ENCODE data around the gene AZU1. TPM values are rescaled to one million over a fixed set of nuclear protein-coding genes. Genes with fewer than 3 reads are reported as not detected.

Gene AZU1
- polyA plus RNA-seq, 4 donors: 0.86 to 3.6 (median 1.1) TPM

DNA sequence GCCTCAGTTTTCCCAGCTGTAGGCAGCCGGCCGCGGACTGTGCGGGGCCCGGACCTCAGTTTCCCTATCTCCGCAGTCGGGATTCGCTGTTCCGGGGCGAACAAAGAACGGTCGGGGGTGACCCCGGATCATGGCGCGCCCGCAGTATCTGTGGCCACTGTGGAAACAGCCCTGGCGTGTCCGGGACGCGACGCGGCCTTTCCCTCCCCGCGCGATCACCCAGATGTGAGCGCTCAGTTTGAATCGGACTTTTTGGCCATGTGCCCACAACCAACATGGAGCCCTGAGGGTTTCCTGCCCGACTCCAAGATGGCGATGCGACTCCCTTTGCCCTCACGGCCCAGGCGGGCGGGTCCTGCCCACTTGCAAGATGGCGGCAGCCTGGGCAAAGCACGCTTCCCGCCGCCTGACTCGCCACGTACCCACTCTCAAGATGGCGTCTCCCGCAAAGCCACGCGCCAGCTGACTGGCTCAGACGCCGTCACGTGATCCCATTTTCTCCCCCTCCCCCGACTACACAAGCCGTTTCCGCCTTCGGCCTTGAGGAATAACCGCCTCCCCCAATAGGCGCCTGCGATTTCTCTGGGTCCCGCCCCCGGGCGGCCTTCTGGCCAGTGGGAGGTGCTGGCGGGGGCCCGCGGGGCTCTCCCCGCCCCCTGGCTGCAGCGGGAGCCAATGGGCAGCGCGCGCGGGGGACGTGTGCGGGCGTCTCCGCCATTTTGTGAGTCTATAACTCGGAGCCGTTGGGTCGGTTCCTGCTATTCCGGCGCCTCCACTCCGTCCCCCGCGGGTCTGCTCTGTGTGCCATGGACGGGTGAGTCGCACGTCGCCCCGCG is 30.7 kb upstream of the AZU1 start, which contains the start of gene PTBP1:
PTBP1 (plus strand) TSS at position 761 of the 836 bp plus-strand sequence; CDS start at position 807, 46 bp downstream.
- peak; percentile 100 for DNase-seq (ENCODE audit: low read depth in 4 of 4, low spot score in 3 of 4)

DNA sequence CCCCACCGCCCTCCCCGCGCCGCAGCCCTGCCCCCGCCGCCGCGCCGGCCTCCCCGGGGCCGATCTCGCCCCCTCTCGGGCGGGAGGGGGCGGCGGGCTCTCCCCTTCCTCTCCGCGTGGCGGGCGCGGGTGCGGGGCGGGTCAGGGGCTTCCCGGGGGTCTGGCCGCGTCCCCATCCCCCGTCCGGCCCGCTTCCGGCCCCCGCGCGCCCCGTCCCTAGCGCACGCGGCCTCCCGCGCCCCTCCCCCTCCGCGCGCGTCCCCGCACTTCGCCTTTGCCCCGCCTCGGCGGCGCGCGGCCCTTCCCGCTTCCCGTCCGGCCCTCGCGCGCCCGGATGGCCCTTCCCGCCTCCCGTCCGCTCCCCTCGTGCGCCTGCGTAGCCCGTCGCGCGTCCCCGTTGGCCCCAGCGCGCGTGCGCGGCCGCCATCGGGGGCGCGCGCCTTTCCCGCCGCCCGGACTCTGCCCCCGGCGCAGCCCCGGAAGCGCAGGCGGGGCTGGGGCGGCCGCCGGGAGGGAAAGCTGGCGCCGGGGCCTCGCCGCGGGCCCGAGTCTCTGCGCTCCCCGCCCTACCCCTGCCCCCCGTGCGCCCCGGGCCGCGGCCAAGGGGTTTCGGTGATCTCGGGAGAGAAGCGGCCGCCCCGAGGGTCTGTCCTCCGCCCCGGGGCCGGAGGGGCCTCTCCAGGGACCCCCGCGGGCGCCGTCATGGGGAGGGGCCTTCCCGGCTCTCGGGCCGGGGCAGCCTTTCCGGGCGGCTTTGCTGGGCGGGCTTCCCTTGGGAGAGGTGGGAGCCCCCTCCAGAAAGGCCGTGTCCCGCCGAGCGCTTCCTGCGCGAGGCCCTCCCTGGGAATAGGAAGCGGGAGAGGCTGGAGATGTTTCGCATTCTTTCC is 29.9 kb upstream of the AZU1 start:
- DNase-seq (ENCODE audit: low read depth in 4 of 4, low spot score in 3 of 4): peak in 2 of 4 donors; percentile 76 to 79

DNA sequence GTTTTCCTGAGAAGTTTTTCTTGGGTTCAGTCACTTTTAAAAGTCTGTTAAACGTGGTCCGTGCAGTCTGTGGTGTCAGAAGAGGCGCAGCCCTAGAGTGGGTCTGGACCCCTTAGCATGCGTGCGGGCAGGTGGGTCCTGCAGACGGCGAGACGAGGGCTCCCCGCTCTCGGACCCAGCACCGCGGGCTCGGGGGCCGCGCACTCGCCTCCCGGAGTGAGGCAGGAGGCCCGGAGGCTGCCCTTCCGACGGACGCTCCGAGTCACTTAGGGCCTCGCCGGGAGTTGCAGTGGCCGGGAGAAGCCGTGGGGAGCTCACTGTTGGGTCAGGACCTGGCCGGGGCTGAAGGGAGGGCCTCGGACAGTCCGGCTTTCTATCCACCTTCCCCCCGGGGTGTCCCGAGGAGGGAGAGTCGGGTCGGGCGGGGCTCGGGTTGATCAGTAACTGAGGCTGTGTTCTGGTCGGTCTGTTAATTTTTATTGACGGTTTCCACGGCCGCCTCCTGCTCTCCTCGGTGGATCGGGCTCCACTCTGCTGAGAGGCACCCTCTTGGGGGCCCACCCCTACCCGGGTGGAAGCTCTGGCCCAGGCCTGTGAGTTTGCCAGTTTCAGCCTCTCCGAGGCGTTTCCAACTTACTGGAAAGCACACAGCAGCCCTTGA is 29.1 kb upstream of the AZU1 start:
- DNase-seq (ENCODE audit: low read depth in 4 of 4, low spot score in 3 of 4): no peak

DNA sequence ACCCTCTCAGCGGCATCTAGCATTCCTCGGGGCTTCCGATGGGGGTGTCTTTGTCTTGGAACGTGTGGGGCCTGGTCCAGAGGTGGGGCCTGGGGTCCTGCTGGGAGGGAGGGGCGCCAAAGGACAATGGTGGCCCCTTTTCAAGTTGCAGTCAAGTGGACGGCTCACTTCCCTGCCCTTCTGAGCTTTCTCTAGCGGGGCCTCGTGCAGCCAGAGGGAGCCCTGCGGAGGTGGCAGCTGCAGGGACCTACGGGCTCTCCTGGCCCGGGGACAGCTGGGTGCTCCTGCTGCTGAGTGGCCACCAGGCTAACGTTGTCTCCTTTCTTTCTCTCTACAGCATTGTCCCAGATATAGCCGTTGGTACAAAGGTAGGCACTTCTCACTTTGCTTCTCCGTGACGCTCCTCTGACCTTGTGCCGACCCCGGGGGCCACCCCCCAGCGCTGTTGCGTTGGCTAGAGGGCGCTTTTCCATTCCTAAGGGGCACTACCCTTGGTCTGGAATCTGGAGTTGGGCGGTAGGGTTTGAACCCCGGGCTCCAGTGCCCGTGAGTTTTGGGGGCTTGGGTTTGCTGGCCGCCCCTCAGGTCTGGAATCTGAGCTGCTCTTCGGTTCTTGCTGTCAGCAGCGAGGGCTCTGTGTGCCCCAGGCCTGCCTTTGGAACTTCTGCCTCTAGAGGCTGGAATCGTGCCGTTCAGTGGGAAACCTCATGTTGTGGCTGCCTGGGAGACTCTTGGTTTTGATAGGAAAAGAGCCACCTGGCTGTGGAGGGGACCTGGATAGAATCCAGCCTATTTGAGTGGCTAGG is 28.4 kb upstream of the AZU1 start:
- no peak for DNase-seq (ENCODE audit: low read depth in 4 of 4, low spot score in 3 of 4)

DNA sequence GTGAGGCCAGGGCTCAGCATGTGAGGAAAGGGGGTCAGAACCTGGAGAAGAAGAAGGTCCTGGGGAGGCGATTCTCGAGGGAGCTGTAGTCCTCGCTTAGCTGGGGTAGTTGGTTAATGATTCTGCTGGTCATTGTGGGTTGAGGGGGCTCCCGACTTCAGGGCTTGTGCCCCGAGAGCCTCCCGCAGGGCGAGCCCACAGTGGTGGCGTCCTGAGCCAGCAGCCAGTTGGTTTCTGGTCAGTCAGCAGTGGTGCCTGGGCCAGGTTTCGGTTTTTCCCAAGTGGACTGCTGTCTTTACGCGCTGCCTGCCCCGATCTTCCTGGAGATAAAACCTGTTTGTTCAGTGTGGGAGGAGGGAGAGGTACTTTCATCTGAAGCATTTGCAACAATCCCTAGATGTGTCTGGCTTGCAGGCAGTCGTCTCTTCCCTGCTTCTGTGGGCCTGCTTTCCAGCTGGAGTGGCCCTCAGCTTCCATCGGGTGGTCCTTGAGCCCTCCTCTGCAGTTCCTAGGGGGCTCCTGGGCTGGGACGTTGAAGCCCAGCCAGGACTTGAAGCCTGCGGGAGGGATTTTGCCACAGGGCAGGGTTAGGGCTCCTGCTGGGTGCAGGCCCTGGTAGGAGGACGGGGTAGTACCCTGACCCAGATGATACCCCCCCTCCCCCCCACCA is 27.1 kb upstream of the AZU1 start:
- no peak for DNase-seq (ENCODE audit: low read depth in 4 of 4, low spot score in 3 of 4)

DNA sequence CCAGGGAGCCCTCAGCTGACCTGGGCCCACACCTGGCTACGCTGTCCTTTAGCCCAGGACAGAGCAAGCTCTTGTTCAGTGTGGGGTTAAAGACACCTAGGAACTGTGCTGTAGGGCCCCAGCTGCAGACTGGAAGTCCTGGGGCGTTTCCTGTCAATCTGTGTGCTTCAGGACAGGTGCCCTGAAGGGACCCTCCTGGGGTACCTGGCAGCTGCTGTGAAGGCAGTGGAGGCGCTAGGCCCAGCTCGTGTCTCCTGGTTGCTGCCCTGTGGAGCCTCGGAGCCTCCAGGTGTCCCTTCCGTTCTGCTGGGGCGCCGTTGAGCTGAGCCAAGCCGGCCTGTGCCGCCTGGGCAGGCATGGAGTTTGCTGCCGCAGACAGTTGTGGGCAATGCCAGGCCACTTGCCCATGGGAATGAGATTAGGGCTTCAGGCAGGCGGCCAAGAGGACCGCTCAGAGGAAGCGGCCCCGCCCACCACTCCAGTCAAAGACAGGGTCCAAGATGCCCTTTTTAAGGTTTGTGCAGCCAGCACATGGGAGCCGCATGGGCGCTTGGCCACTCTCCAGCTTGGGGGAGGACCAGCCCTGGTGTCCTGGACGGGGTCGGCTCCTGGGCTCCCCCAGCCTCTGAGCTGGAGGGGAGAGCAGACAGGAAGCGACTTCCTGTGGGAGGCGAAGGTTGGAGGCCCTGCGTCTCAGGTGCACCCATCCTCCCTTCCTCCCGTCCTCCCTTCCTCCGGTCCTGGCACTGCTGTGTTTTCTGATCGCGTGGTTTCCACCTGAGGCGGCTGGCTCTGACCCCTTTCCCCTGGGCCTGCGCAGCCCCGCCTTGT is 26.4 kb upstream of the AZU1 start:
- no peak for DNase-seq (ENCODE audit: low read depth in 4 of 4, low spot score in 3 of 4)

DNA sequence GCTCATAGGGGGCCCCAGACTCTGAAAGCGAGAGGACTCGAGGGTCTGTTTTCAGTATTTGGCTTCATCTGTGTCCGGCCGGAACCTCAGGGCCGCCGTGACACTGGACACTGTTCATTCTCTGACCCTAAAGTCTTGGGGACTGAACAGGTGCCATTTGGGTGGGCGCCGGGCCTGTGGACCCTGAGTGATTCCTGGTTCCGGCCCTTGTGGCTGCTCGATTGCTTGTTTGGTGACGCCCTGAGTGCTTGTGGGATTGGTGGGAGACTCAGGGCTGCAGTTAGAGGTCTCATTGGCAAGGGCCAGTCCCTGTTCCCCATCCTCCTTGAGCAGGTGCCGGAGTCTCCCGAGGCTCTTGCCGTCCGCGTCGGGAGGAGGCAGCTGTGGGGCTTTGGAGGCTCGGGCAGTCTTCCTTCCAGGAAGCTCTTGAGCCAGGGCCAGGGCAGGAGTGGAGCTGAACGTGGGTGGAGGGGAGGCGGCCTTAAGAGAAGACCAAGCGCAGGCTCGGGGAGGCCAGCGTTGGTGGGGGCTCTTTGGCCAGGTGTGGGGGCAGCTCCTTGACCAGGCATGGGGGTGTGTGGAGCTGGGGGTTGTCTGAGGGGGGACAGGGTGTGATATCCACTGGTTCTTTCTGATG is 25.7 kb upstream of the AZU1 start:
- DNase-seq (ENCODE audit: low read depth in 4 of 4, low spot score in 3 of 4): no peak

DNA sequence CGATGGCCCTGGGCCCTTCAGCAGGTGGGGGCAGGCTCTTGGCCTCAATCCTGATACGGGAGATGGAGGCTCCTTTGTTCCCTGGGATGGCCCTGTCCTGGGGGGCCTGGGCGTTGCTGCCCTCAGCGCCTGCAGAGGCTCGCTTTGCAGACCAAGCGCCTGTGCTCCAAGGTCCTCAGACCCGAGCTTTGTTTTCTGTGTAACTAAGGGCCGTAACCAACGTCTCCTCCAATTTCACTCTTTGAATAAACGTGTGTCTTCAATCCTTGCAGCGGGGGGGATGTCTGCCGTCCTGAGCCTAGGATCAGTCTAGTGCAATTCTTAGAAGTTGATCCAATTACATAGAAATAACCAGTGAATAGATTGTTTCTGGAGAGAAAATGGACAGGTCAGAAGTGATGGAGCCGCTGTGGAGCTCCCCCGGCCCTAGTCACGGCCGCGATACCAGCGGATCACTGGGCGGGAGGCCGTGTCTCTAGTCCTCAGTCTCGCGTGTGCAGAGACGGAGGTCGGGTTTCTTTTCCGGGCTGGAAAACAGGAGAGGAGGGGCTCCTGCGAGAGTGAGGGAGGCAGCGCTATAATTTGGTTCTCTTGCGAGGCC is 25.0 kb upstream of the AZU1 start:
- DNase-seq (ENCODE audit: low read depth in 4 of 4, low spot score in 3 of 4): no peak

DNA sequence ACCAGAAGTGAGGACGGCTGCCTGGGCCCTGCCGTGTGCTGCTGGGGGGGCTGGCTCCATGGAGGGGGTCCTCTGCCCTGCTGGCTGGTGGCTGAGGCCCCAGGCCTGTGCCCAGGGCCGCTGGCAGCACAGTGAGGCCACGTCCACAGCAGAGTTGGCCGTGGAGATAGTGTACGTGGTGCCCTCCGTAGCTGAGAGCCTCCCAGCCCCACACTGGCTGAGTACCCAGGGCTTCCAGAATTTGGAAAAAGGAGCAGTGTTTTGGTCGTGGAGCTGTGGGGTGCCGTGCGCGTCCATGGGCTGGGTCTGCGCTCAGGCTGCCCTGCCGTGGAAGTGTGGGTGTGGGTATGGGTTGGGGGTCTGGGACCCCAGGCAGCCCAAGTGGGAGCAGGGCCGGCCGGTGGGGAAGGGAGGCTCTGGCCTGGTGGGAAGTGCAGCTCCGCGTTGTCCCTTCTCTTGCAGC is 24.5 kb upstream of the AZU1 start:
- DNase-seq (ENCODE audit: low read depth in 4 of 4, low spot score in 3 of 4): no peak

DNA sequence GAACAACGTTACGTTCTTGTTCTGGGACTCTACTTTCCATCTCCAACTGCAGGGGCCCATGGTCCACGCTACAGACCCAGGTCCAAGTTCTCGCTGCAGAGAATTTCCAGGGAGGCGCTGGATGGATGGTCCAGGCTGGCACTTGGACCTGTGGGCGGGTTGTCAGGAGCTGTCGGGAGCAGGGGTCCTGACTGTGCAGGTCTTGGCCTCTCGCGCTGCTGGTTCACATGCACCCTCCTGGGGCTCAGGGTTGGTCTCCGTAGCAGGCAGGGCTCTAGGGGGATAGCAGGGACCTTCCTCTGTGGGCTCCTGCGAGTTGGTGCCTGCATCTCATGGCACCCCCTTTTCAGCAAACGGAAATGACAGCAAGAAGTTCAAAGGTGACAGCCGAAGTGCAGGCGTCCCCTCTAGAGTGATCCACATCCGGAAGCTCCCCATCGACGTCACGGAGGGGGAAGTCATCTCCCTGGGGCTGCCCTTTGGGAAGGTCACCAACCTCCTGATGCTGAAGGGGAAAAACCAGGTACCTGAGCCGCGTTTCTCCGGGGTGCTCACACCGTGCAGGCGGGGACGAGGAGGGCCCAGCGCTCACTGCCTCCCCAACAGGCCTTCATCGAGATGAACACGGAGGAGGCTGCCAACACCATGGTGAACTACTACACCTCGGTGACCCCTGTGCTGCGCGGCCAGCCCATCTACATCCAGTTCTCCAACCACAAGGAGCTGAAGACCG is 23.8 kb upstream of the AZU1 start:
- no peak for DNase-seq (ENCODE audit: low read depth in 4 of 4, low spot score in 3 of 4)

DNA sequence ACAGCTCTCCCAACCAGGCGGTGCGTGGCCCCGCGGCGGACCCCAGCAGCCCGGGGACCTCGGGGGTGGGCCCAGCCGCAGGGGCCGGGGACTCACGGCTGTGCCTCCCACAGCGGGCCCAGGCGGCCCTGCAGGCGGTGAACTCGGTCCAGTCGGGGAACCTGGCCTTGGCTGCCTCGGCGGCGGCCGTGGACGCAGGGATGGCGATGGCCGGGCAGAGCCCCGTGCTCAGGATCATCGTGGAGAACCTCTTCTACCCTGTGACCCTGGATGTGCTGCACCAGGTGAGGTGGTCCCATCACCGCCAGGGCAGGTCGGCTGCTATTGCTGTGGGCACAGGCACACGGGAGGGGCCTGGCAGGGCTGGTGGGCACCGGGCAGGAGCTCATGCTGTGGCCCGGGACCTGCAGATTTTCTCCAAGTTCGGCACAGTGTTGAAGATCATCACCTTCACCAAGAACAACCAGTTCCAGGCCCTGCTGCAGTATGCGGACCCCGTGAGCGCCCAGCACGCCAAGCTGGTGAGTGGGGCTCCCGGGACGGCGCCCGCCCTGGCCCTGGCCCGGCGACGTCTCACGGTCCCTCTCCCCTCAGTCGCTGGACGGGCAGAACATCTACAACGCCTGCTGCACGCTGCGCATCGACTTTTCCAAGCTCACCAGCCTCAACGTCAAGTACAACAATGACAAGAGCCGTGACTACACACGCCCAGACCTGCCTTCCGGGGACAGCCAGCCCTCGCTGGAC is 23.0 kb upstream of the AZU1 start:
- no peak for DNase-seq (ENCODE audit: low read depth in 4 of 4, low spot score in 3 of 4)

DNA sequence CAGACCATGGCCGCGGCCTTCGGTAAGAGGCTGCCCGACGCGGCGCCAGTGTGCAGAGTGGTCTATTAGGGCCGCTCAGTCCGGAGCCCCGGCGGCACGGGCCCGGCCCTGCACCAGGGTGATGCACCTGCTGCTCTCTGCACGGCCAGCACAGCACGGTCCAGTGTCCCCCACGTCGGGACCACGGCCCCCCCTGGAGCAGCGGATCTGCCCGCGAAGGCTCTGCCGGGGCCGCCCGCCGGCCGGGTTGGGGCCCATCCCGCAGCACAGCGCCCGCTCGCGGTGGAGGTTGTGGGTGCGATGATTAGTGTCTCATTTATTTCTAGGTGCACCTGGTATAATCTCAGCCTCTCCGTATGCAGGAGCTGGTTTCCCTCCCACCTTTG is 22.5 kb upstream of the AZU1 start:
- DNase-seq (ENCODE audit: low read depth in 4 of 4, low spot score in 3 of 4): no peak

DNA sequence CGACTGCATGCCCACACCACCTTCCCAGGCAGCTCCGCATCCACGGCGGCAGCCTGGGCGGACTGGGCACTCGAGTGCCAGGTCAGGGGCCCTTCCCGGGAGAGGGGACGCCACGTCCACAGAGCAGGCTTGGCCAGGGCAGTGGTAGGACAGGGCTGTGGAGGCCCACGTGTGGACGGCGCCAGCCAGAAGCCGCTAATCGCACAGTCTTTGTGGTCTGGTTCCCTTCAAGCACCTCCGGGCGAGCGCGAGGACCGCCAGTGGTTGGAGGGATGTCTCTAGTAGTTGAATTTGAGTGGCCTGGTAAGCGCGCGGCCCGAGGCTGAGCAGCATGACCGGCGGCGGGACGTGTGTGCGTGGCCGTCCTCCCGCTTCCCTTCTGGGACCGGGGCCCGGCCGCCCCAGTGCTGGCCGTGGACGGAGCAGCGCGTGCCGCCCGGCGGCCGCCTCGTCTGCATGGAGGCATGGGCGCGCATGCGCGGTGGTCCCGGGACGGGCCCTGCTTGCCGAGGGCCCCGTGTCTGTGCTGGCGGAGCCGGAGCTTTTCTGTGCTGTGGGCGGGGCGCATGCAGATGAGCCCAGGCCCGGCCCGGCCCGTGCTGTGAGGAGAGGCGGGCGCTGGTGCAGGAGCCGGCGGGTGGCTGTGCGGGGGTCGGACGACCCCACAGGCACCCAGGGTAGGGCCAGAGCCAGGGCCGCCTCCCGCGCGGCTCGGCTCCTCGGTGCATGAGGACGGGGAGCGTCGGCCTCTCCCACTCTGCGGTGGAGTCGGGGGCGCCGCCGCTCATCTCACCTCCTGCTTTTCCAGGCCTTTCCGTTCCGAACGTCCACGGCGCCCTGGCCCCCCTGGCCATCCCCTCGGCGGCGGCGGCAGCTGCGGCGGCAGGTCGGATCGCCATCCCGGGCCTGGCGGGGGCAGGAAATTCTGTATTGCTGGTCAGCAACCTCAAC is 21.8 kb upstream of the AZU1 start:
- no peak for DNase-seq (ENCODE audit: low read depth in 4 of 4, low spot score in 3 of 4)

DNA sequence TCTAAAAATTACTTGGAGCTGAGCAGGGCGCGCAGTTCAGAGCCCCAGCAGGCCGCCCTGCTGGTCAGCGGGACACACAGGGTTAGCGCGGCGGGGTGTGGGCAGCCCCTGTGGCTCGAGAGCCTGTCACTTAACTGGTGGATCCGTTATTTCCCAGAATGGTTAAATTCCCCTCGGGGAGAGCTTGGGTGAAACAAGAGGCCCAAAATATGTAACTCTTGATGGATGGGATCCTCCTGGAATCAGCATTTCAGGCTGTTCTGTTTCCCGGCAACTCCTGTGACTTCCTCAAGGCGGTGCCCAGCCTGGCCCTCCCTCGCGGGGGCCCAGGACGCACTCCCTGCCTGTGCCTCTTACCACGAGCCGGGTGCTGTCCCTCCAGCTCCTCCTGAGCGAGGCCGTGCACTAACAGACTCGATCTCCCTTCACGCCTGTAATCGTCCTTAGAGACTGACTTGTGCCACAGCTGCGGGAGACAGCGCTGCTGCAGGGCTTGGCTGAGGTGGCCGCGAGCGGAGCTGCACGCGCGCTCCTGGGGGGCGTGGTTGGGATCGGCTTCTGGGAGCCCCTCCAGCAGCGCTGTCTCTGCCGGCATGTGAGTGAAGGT is 20.7 kb upstream of the AZU1 start:
- DNase-seq (ENCODE audit: low read depth in 4 of 4, low spot score in 3 of 4): no peak
